ENCODE results near the gene TIGD7. TPM values are rescaled to one million over a fixed set of nuclear protein-coding genes. Genes with fewer than 3 reads are reported as not detected.

Gene TIGD7
- total RNA-seq, 1 donor from 2014 or later = 1.6 TPM

- Histone ChIP-seq H3K9me3 (peaks cover 49 to 100% of the 10 kb centered on the region in 2 donors), H3K27me3 (no peaks in the 10 kb centered on the region), H3K4me3 (no peak overlapping the region), H3K36me3 (peaks cover 34 to 91% of the 10 kb centered on the region in 2 donors), H3K27ac (no peak overlapping the region), H3K4me1 (peaks cover 0 to 2% of the 10 kb centered on the region in 2 donors)
- no peak for TF ChIP-seq CTCF (IDR thresholded peaks at IDR 0.05)
- DNase-seq (ENCODE audit: low spot score in 2 of 2) = no peak
- intact Hi-C loops (cut with DNase I) = no loop called here
These were observed 6.3 kb upstream of the TIGD7 start for GRCh38 chr16:3311496-3311895.

GRCh38 chr16:3306078-3306477 lies 848 bp upstream of the TIGD7 start:
- intact Hi-C loops (cut with DNase I) = loop anchor here (5.0 kb wide), 2 partner anchors 151 to 196 kb away; partner anchors contain the start of gene CLUAP1
- no peak for DNase-seq (ENCODE audit: low spot score in 2 of 2)
- H3K4me1 ChIP-seq = peaks cover 0 to 7% of the 10 kb centered on the region in 2 donors
- peak overlapping the region; percentile 67 to 88 for H3K4me3 ChIP-seq
- TF ChIP-seq CTCF (IDR thresholded peaks at IDR 0.05) = no peak
- H3K27ac ChIP-seq = peak overlapping the region; percentile 93
- no peaks in the 10 kb centered on the region for H3K27me3 ChIP-seq
- H3K36me3 ChIP-seq = peaks cover 11 to 52% of the 10 kb centered on the region in 2 donors
- H3K9me3 ChIP-seq = peaks cover 26 to 82% of the 10 kb centered on the region in 2 donors

- TF ChIP-seq CTCF (IDR thresholded peaks at IDR 0.05) = no peak
- H3K9me3 ChIP-seq = peaks cover 36 to 82% of the 10 kb centered on the region in 2 donors
- DNase-seq (ENCODE audit: low spot score in 2 of 2) = no peak
- H3K36me3 ChIP-seq = peaks cover 23 to 58% of the 10 kb centered on the region in 2 donors
- H3K4me3 ChIP-seq = peak overlapping the region; percentile 67 to 88
- H3K27me3 ChIP-seq = no peaks in the 10 kb centered on the region
- peaks cover 0 to 7% of the 10 kb centered on the region in 2 donors for H3K4me1 ChIP-seq
- intact Hi-C loops (cut with DNase I) = loop anchor here (2.0 kb wide), 2 partner anchors 70 to 96 kb away; partner anchors contain the start of genes ZNF174, ZNF200 and ZSCAN32
- H3K27ac ChIP-seq = peak overlapping the region in 1 of 2 donors; percentile 93
These were observed 860 bp downstream of the TIGD7 start for GRCh38 chr16:3304370-3304769.

- no peaks in the 10 kb centered on the region for H3K4me1 ChIP-seq
- peaks cover 29 to 63% of the 10 kb centered on the region in 2 donors for H3K36me3 ChIP-seq
- no peak overlapping the region for H3K27ac ChIP-seq
- no peaks in the 10 kb centered on the region for H3K27me3 ChIP-seq
- no peak for DNase-seq (ENCODE audit: low spot score in 2 of 2)
- peaks cover 91 to 100% of the 10 kb centered on the region in 2 donors for H3K9me3 ChIP-seq
- no peak overlapping the region for H3K4me3 ChIP-seq
- intact Hi-C loops (cut with DNase I) = no loop called here
- TF ChIP-seq CTCF (IDR thresholded peaks at IDR 0.05) = no peak
These were observed 9.4 kb downstream of the TIGD7 start for GRCh38 chr16:3295783-3296182.

- intact Hi-C loops (cut with DNase I) = no loop called here
- H3K27ac ChIP-seq = no peak overlapping the region
- no peaks in the 10 kb centered on the region for H3K4me1 ChIP-seq
- TF ChIP-seq CTCF (IDR thresholded peaks at IDR 0.05) = no peak
- H3K36me3 ChIP-seq = peaks cover 34 to 63% of the 10 kb centered on the region in 2 donors
- no peak for DNase-seq (ENCODE audit: low spot score in 2 of 2)
- peaks cover 94 to 100% of the 10 kb centered on the region in 2 donors for H3K9me3 ChIP-seq
- H3K4me3 ChIP-seq = no peak overlapping the region
- no peaks in the 10 kb centered on the region for H3K27me3 ChIP-seq
These were observed 10.0 kb downstream of the TIGD7 start for GRCh38 chr16:3295209-3295608.

GRCh38 chr16:3292604-3293003 lies 12.6 kb downstream of the TIGD7 start:
- no peaks in the 10 kb centered on the region for H3K27me3 ChIP-seq

More at GRCh38 chr16:3292604-3293003, 12.6 kb downstream of the TIGD7 start:
- H3K4me3 ChIP-seq = no peak overlapping the region
- peaks cover 89 to 100% of the 10 kb centered on the region in 2 donors for H3K9me3 ChIP-seq
- H3K27ac ChIP-seq = no peak overlapping the region
- no peak for TF ChIP-seq CTCF (IDR thresholded peaks at IDR 0.05)
- peaks cover 45 to 80% of the 10 kb centered on the region in 2 donors for H3K36me3 ChIP-seq
- intact Hi-C loops (cut with DNase I) = no loop called here
- no peaks in the 10 kb centered on the region for H3K4me1 ChIP-seq
- no peak for DNase-seq (ENCODE audit: low spot score in 2 of 2)
